ENCODE results near the gene TLR6.
A peak's percentile ranks its signal among the peaks of the same experiment; 100 is the strongest.

TLR6 gene

DNA sequence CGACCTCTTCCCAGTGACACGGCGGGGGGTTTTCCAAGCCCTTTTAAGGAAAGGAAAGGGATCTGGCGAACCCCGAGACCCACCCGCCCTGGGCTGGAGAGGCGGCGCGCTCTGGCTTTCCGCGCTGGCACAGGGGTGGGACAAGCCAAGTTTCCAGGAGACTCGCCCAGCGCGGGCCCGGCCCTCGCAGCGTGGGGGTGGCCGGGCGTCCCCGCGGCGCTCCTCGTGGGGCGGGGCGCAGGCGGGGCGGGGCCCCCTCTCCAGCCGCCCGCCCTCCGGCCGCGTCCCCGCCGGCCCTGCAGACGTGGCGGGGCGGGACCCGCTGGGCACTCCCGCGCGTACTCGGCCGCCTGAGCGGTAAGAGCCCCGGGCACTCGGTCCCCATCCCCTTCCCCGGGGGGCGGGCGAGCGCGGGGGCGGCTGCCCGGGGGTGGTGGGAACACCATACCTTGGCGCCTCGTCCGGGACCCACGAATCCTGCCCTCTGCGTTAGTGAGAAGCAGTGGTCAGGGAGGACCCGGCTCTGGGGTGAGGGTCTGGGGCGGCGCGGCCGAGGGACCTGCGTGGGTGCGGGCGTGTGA is 11.0 kb upstream of the TLR6 start, which contains the start of gene FAM114A1:
Gene FAM114A1 (plus strand): TSS at position 329 of the 581 bp plus-strand sequence. CDS start 10,273 bp downstream, outside the sequence.
- peak; percentile 57 for DNase-seq (ENCODE audit: low read depth, low spot score)

DNA sequence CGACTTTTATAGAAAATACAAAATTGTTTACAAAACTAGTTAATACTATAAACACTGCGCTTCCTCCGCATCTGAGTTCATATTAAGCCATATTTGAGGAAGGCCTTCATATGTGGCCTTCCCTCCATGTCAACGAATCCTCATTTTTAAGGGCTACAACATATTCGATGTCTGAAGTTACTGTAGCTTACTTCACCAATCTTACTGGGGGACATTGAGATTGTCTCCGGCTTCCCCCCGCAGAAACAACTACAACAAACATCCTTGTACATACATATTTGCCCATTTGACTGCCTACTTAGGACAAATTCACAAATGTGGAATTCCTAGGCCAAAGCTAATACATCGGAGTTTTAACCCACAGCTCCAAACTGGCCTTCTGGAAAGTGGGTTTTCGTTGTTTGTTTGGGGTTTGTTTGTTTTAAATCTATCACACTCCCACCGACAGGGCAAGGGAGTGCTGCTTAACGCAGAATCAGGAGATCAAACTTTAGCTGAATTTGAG is 10.4 kb upstream of the TLR6 start:
- no peak for DNase-seq (ENCODE audit: low read depth, low spot score)

DNA sequence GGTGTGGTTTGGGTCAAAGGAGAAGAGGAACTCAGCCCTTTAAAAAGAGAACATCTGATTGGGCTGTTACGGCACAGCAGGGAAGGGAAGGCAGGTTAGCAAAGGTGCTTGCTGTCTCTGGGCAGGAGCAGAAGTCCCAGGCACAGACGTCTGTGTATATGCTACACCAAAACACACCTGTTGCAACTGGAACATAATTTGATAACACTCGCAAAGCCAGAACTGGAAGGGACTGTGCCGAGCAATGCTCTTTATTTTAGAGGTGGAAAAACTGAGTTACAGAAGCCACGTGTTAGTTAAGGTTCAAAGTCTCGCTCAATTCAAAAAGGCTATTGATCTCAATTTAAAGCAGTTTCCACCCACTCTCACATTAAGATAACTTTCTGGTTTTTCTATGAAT is 8.8 kb upstream of the TLR6 start:
- no peak for DNase-seq (ENCODE audit: low read depth, low spot score)

- no peak for DNase-seq (ENCODE audit: low read depth, low spot score)
These were observed 5.2 kb upstream of the TLR6 start for GRCh38 chr4:38861791-38862190.

GRCh38 chr4:38860788-38861424 is 4.3 kb upstream of the TLR6 start:
- no peak for DNase-seq (ENCODE audit: low read depth, low spot score)

DNA sequence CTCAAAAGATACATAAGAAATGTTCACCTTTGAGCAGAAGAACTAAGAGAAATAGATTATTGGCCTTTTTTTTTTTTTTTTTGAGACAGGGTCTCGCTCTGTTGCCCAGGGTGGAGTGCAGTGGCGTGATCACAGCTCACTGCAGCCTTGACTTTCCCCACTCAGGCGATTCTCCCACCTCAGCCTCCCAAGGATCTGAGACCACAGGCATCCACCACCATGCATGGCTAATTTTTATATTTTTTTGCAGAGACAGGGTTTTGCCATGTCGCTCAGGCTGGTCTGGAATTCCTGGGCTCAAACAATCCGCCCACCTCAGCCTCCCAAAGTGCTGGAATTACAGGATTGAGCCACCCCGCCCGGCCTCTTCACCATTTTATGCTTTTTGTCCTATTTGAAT is 2.9 kb upstream of the TLR6 start:
- no peak for DNase-seq (ENCODE audit: low read depth, low spot score)

DNA sequence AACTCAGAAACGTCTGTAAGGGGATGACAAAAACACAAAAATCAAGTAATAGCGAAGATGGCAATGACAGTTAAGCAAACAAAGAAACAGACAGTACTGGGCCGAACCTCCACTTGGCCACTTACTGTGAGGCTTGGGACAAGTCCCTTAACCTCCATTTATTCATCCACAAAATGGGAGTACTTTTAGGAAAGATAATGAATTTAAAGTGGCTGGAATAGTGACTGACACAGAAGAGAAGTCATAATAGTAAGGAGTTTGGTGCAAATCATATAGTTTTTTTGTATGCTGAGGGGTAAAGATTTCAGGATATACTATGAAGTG is 1.4 kb upstream of the TLR6 start:
- no peak for DNase-seq (ENCODE audit: low read depth, low spot score)

DNA sequence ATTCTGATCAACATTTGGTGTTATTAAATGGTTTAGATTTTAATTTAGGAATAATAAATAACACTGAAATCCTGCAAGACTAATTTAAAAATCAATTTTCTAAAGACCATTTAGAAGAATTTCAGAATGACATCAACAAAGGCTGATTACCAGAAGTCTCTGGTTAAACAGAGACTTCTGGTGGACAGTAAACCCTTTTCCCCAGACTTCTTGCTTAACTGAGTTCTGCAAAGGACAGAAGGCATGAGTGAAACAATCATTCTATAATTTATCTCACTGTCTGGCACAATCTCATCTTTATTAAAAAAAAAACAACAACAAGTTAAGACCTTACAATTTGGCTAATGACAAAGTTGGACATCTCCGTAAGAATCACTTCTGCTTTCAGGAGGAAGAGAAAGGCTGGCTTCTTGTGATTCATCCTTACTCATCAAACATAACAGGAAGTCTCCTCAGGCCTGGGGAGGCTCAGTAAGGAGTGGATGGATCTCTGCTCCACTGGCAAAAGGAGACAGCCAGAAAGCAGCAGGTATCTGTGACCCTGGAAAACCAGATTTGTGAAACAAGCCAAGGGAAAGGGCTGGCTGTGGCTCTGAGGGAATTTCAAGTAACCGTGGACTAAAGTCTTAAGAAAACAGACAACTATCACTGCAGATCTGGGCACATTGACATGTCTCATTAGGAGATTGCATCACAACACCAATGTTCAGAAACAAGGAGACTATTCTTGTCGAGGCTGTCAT is 908 bp upstream of the TLR6 start:
- peak; percentile 94 for DNase-seq (ENCODE audit: low read depth, low spot score)

DNA sequence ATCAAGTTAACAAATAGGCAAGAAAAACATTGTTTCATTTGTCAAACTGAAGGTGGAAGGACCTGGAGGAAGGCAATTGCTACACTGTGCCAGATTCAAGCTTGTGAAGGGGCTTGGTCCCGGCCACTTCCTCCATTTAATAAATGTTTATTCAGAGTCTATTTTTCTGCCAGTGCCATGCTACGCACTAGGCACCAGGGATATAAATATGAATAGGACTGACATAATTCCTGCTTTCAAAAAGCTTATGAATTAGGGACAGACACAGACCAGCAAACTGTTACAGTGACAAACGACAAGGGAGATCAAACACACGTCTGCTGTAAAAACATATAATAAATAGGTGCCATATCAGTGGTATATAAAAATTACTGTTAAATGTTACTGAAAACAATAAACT is 571 bp downstream of the TLR6 start:
- no peak for DNase-seq (ENCODE audit: low read depth, low spot score)

DNA sequence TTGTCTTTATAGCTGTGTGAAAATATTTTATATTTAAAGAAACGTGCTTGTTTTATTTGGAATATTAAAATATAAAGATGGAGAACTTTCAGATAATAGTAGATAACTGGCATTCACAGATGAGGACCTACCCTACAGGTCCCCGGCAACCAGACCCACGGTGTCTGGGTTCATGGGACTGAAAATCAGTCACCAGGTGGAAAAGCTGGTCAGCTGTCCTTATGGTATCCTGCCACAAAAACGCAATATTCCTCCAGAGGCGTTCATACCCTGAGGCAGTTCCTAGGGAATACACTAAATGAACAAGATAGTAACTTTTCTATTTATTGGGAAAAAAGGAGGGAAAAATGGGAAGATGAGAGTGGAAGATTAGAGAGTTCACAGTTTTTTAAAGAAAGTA is 1.2 kb downstream of the TLR6 start:
- no peak for DNase-seq (ENCODE audit: low read depth, low spot score)

DNA sequence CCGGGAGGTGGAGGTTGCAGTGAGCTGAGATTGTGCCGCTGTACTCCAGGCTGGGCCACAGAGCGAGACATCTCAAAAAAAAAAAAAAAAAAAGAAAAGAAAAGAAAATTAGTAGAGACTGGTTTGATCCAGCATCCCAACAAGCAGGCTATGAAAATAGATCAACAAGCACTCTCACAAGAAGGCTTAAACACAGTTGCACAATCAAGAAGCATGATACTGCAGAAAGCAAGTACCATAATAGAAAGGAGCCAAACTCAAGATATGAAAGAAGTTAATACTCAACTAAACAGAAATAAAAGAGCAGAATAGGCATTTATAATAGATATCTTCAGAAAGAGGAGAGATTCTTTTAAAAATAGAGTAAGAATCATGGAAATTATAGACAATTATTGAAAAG is 10.6 kb downstream of the TLR6 start:
- no peak for DNase-seq (ENCODE audit: low read depth, low spot score)

- no peak for DNase-seq (ENCODE audit: low read depth, low spot score)
These were observed 13.6 kb downstream of the TLR6 start for GRCh38 chr4:38842994-38843393.

GRCh38 chr4:38837849-38838248 is 18.8 kb downstream of the TLR6 start:
- DNase-seq (ENCODE audit: low read depth, low spot score) = no peak

- DNase-seq (ENCODE audit: low read depth, low spot score) = no peak
These were observed 19.3 kb downstream of the TLR6 start for GRCh38 chr4:38837334-38837733.

DNA sequence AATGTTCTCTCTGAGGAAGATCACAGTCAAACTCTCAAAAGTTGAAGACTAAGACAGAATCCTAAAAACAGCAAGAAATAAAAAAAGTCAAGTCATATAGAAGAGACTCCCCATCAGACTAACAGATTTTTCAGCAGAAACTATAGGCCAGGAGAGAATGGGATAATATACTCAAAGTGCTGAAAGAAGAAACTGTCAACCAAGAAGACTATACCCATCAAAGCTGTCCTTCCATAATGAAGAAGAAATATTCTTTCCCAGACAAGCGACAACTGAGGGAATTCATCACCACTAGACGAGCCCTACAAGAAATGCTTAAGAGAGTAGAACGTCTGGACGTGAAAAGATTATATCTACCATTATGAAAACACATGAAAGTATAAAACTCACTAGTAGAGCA is 22.0 kb downstream of the TLR6 start:
- no peak for DNase-seq (ENCODE audit: low read depth, low spot score)

DNA sequence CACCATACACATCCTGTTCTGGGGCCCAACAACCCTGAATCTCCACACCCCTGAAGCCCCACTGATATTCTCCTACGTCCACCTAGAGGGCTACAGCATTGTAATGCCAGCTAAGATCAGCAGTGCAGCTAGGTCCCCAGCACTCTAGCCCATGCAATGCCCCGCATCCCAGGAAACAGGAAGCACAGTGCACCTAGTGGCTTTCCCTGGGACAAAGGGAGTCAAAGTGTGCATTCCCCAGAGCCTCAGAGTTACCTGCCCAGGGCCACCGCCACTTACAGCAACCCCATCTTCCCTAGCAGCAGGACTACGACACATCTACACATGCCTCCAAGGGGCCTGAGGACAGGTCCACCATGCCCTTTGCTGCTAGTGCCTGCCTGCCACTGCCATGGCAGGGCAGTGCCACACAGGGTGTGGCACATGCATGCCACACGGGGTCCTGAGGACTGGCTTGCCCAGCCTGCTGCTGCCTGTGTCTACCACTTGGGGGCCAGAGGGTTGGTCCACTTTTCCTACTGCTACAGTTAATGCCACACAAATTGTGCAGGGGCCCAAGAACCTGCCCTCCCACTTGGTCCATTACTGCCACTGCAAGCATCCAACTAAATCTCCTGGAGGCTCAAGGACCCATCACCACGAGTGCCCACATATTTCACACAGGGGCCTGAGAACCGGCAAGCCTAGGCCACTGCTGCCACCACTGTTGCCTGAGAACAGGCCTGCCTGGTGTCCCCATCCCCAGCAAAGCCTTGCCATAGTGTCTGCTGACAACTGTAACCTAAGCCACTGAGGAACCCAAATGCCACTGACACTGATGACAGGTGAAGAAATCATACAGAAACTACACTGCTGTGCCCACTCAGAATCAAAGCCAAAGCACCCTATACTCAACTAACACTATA is 23.7 kb downstream of the TLR6 start:
- DNase-seq (ENCODE audit: low read depth, low spot score) = no peak

DNA sequence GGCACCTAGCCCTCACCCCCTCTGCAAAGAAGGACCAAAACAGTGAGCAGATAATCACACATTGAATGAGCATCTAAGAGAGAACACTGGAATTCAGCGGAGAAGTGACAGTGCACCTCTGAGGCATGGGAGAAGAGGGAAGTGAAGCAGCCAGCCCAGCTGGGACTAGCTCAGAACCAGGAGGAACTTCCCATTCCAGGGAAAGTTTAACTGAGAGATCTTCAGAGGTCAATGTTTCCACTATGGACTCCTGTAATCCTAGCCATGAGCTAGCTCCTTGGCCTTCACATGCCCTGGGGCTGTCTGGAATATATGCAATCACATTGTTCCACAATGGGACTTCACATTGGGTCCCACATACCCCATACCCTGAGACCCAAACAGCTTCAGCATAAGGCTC is 24.4 kb downstream of the TLR6 start:
- DNase-seq (ENCODE audit: low read depth, low spot score) = no peak

DNA sequence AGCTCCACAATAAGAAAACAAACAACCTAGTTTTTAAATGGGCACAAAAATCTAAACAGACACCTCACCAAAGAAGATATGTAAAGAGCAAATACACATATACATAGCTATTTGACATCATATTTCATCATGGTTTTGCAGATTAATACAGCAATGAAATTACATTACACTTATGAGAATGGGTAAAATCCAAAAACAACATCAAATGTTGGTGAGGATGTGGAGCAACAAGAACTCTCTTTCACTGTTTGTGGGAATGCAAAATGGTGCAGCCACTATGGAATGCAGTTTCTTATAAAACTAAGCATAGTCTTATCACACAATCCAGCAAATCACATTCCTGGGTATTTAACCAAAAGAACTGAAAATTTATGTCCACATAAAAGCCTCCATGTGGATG is 25.0 kb downstream of the TLR6 start:
- no peak for DNase-seq (ENCODE audit: low read depth, low spot score)

- no peak for DNase-seq (ENCODE audit: low read depth, low spot score)
These were observed 27.4 kb downstream of the TLR6 start for GRCh38 chr4:38829237-38829636.

GRCh38 chr4:38823766-38824165 is 32.9 kb downstream of the TLR6 start:
- DNase-seq (ENCODE audit: low read depth, low spot score) = no peak

GRCh38 chr4:38822748-38823303 is 33.8 kb downstream of the TLR6 start:
- DNase-seq (ENCODE audit: low read depth, low spot score) = no peak

- no peak for DNase-seq (ENCODE audit: low read depth, low spot score)
These were observed 34.9 kb downstream of the TLR6 start for GRCh38 chr4:38821739-38822138.

Data from smooth muscle cell of the brain vasculature (primary cell).